K562 (cell line): ENCODE measurements around the gene UBE3D. TPM values are rescaled to one million over a fixed set of nuclear protein-coding genes. Genes with fewer than 3 reads are reported as not detected.

Source experiments
- ATAC-seq: fragments of 200-7000 bp; cut with Tn5 transposase; 3 replicates; pipeline ENCODE4 v1.9.1; 2020; ENCODE audit warnings: moderate library complexity
- BruUV-seq: library from RNA; stranded (reverse); fragments of 400-500 nt; replicated peaks from 2 replicates; lab custom pipeline; 2021; lab: Mats Ljungman, UMichigan
- CTCF ChIA-PET: fragments of 300-600 bp; formaldehyde crosslinking; extraction: SDS; loops from one replicate; lab custom pipeline; 2021; ENCODE audit warnings: low intra/inter-chr PET ratio; lab: Yijun Ruan, JAX
- POLR2A ChIA-PET: fragments of 300-600, 350-650 bp; sonication (Branson Sonifier 250); formaldehyde crosslinking; extraction: SDS; loops from one replicate; lab custom pipeline; 2021; ENCODE audit warnings: antibody characterized with exemption, inconsistent platforms; lab: Yijun Ruan, JAX
- DNase-seq, 4 experiments: peaks; one replicate each; pipeline versions ENCODE4 v3.0.0 to v3.0.0-alpha.2; 2011 to 2018; ENCODE audit warnings: low spot score in 3 of 4, mixed read lengths in 3 of 4; ENCODE audit errors: extremely low read depth in 1 of 4
- FAIRE-seq: peaks from 2 replicates; lab custom pipeline; 2011; peaks lifted over from hg19 to GRCh38; lab: Jason Lieb, UNC
- H2AFZ ChIP-seq: 2 replicates; pipeline ENCODE4 v1.6.0; 2011; ENCODE audit warnings: low read depth, low read length, control low read depth, inconsistent platforms
- H3K27ac ChIP-seq: fragments of 200-600 bp; 3 replicates; pipeline ENCODE4 v1.8.0; 2011; ENCODE audit warnings: low read depth, mild to moderate bottlenecking, control low read depth, inconsistent platforms, low read length, moderate library complexity, mixed read lengths; ENCODE audit errors: extremely low read depth
- H3K27me3 ChIP-seq, 2 experiments: fragments of 300-600 bp in 1 of 2; 2 replicates in 1 of 2; 3 replicates in 1 of 2; pipeline versions ENCODE4 v1.6.0 to v1.8.0; 2011; ENCODE audit warnings: inconsistent platforms in 2 of 2, low read length in 2 of 2, mild to moderate bottlenecking in 1 of 2, mixed read lengths in 1 of 2, moderate library complexity in 1 of 2; ENCODE audit not compliant: control insufficient read depth in 2 of 2, insufficient read depth in 2 of 2
- H3K36me3 ChIP-seq: fragments of 300-600 bp; 3 replicates; pipeline ENCODE4 v1.8.0; 2011; ENCODE audit warnings: mild to moderate bottlenecking, low read length, inconsistent platforms; ENCODE audit not compliant: control insufficient read depth, insufficient read depth
- H3K4me1 ChIP-seq, 2 experiments: fragments of 200-600 bp in 1 of 2; replicated peaks in 1 of 2; 2 replicates in 1 of 2; 3 replicates in 1 of 2; pipeline versions ENCODE4 v1.5.1 to v1.8.0; 2011; ENCODE audit warnings: inconsistent platforms in 2 of 2, low read length in 2 of 2, mild to moderate bottlenecking in 1 of 2, mixed read lengths in 1 of 2, moderate library complexity in 1 of 2; ENCODE audit not compliant: control insufficient read depth in 2 of 2, insufficient read depth in 2 of 2
- H3K4me2 ChIP-seq: 2 replicates; pipeline ENCODE4 v1.6.1; 2011; ENCODE audit warnings: low read length, control low read depth, inconsistent platforms, mixed read lengths; ENCODE audit not compliant: insufficient read depth
- H3K4me3 ChIP-seq: fragments of 200-600 bp; sonication (generic), shearing (Covaris generic); 2 replicates; pipeline ENCODE4 v1.5.1; 2016; ENCODE audit warnings: control low read depth, inconsistent platforms
- H3K79me2 ChIP-seq: fragments of 200-600 bp; 3 replicates; pipeline ENCODE4 v1.8.0; 2011; ENCODE audit warnings: low read length, inconsistent platforms; ENCODE audit not compliant: control insufficient read depth, insufficient read depth
- H3K9ac ChIP-seq, 2 experiments: 2 replicates each; pipeline versions ENCODE4 v1.6.0 to v1.6.1; 2011; ENCODE audit warnings: low read depth in 2 of 2, low read length in 2 of 2, control low read depth in 1 of 2, inconsistent platforms in 1 of 2, mild to moderate bottlenecking in 1 of 2, mixed read lengths in 1 of 2; ENCODE audit not compliant: insufficient read depth in 1 of 2
- H3K9me1 ChIP-seq: one replicate; pipeline ENCODE4 v1.6.0; 2011; ENCODE audit warnings: inconsistent platforms, mild to moderate bottlenecking, low read length, moderate library complexity; ENCODE audit not compliant: control insufficient read depth, insufficient read depth
- H3K9me3 ChIP-seq: replicated peaks from 2 replicates; pipeline ENCODE4 v1.5.1; 2011; ENCODE audit warnings: low read depth, low read length, inconsistent platforms; ENCODE audit not compliant: control insufficient read depth, insufficient read depth
- H4K20me1 ChIP-seq: replicated peaks from 2 replicates; pipeline ENCODE4 v1.6.1; 2011; ENCODE audit warnings: low read length, inconsistent platforms, mixed read lengths; ENCODE audit not compliant: control insufficient read depth, insufficient read depth
- C11orf30 ChIP-seq: fragments of 450-650 bp; IDR thresholded peaks from 2 replicates; pipeline ENCODE4 v1.6.1; 2016; ENCODE audit warnings: low read depth, mild to moderate bottlenecking
- CXXC5 ChIP-seq: fragments of 250-450 bp; sonication (Bioruptor Pico); IDR thresholded peaks from 2 replicates; pipeline ENCODE4 v1.8.0; 2022; ENCODE audit warnings: inconsistent platforms, mild to moderate bottlenecking, moderate library complexity
- MAFG ChIP-seq: fragments of 450-650 bp; conservative IDR thresholded peaks from 2 replicates; pipeline ENCODE4 v1.6.1; 2016; ENCODE audit warnings: missing genetic modification characterization, missing compliant biosample characterization
- MAFK ChIP-seq: IDR thresholded peaks from 2 replicates; pipeline ENCODE4 v1.6.1; 2011; ENCODE audit warnings: low read length, improper control_type of control experiment
- ZBTB43 ChIP-seq: sonication (generic); formaldehyde crosslinking; IDR thresholded peaks from 2 replicates; pipeline ENCODE4 v1.8.0; 2023; ENCODE audit warnings: mild to moderate bottlenecking, missing genetic modification reagents
- ZFP1 ChIP-seq: fragments of 450-650 bp; formaldehyde crosslinking; IDR thresholded peaks from 2 replicates; pipeline ENCODE4 v1.4.0; 2020; ENCODE audit warnings: mild to moderate bottlenecking, mixed read lengths
- ZNF316 ChIP-seq: fragments of 450-650 bp; IDR thresholded peaks from 2 replicates; pipeline ENCODE4 v1.6.1; 2016
- ZNF766 ChIP-seq: fragments of 200-800 bp; sonication (Bioruptor generic); conservative IDR thresholded peaks from 2 replicates; pipeline ENCODE4 v1.6.1; 2016; ENCODE audit warnings: missing genetic modification characterization, missing compliant biosample characterization
- ZNF77 ChIP-seq: fragments of 250-450 bp; sonication (Bioruptor Pico); IDR thresholded peaks from 2 replicates; pipeline ENCODE4 v1.5.0; 2020
- ZNF79 ChIP-seq: fragments of 250-450 bp; sonication (Bioruptor Pico); IDR thresholded peaks from 2 replicates; pipeline ENCODE4 v1.4.0; 2020; ENCODE audit warnings: low read depth, mild to moderate bottlenecking, moderate library complexity
- in situ Hi-C: fragments of 300-500 bp; cut with MboI; formaldehyde crosslinking; loops from 4 replicates; pipeline ENCODE4 v1.15.0; 2018; ENCODE audit warnings: inconsistent platforms, mixed read lengths
- intact Hi-C: fragments of 100-400 bp; cut with micrococcal nuclease; formaldehyde crosslinking; loops from 2 replicates; pipeline ENCODE4 v1.14.2; 2022
- polyA plus RNA-seq, 8 experiments: library from polyadenylated mRNA; depleted of rRNA in 4 of 8; stranded (reverse) in 5 of 8; unstranded in 3 of 8; fragments of >200 nt; fragmentation: Nextera tagmentation in 2 of 8; fragmentation: Illumina TruSeq in 1 of 8; extraction: Ambion mirVana in 2 of 8; extraction: Trizol in 1 of 8; gene quantifications; 2 replicates each; pipeline versions ENCODE4 v1.2.1 to v1.2.3, GENCODE V29; 2011 to 2014; ENCODE audit warnings: inconsistent platforms in 1 of 8, missing spikeins in 1 of 8
- total RNA-seq, 7 experiments: library from RNA; depleted of rRNA in 6 of 7; stranded (reverse); fragments of >200 nt in 6 of 7; fragmentation: Illumina TruSeq in 2 of 7; extraction: Trizol in 2 of 7; gene quantifications; 2 replicates each; pipeline versions ENCODE4 v1.2.1 to v1.2.3, GENCODE V29; 2011 to 2021; ENCODE audit warnings: low replicate concordance in 1 of 7
- TF ChIP-seq, protein P1 (sequence below): fragments of 450-650 bp; IDR thresholded peaks from 2 replicates; pipeline ENCODE4 v1.6.1; 2017; ENCODE audit warnings: antibody characterized with exemption, mild to moderate bottlenecking

UBE3D gene
- total and polyA plus RNA-seq, 9 of the 15 experiments (the other 6 are each of a cell fraction or from before 2014, with no cell fraction given) = 9.4 to 17.6 (median 11.9) TPM

DNA sequence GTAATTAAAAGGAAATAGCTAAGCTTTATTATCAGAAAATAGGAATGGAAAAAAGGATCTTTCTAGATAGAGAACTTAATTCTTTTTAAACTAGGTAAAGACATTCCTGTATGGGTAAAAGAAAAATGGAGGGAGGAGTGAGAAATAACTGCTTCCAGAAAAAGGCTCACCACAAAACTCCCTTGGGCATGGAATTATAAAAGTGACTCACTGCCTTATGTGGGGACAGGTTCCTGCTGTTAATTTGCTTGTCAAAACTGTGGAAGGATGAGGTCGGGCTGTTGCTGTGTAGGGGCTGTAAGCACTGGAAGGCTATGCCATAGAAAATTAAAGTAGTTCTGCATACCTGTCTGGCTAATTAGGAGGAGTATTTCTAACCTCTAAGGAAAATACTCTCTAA, 158.7 kb downstream of the UBE3D start (continued):
- TF ChIP-seq, protein P1, sequence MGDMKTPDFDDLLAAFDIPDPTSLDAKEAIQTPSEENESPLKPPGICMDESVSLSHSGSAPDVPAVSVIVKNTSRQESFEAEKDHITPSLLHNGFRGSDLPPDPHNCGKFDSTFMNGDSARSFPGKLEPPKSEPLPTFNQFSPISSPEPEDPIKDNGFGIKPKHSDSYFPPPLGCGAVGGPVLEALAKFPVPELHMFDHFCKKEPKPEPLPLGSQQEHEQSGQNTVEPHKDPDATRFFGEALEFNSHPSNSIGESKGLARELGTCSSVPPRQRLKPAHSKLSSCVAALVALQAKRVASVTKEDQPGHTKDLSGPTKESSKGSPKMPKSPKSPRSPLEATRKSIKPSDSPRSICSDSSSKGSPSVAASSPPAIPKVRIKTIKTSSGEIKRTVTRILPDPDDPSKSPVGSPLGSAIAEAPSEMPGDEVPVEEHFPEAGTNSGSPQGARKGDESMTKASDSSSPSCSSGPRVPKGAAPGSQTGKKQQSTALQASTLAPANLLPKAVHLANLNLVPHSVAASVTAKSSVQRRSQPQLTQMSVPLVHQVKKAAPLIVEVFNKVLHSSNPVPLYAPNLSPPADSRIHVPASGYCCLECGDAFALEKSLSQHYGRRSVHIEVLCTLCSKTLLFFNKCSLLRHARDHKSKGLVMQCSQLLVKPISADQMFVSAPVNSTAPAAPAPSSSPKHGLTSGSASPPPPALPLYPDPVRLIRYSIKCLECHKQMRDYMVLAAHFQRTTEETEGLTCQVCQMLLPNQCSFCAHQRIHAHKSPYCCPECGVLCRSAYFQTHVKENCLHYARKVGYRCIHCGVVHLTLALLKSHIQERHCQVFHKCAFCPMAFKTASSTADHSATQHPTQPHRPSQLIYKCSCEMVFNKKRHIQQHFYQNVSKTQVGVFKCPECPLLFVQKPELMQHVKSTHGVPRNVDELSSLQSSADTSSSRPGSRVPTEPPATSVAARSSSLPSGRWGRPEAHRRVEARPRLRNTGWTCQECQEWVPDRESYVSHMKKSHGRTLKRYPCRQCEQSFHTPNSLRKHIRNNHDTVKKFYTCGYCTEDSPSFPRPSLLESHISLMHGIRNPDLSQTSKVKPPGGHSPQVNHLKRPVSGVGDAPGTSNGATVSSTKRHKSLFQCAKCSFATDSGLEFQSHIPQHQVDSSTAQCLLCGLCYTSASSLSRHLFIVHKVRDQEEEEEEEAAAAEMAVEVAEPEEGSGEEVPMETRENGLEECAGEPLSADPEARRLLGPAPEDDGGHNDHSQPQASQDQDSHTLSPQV = no peak

DNA sequence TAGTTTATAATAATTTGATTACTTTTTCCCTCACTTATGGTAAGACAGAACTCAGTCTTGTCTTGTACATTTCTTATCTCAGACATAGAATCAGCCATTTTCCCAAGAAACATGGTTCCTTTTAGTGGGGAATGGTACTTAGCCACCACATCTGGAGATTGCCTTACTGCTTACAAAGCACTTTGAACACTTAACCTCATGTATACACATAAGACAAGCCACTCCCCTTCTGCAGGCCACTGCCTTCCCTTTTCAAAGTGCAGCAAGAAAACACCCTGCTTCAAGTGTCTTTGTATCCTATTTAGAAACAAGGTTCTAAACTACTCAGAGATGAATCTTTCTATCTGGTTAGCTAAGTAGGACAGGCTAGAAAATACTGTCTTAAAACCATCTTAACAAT, 159.2 kb downstream of the UBE3D start:
- Histone ChIP-seq H3K4me1 (peaks cover 0 to 4% of the 10 kb centered on the region in 2 experiments; a peak in 2 of 5 replicates), H3K79me2 (no peaks in the 10 kb centered on the region), H3K9me1 (no peaks in the 10 kb centered on the region), H3K4me3 (no peak overlapping the region), H3K4me2 (no peak overlapping the region), H2AFZ (no peak overlapping the region), H3K36me3 (no peaks in the 10 kb centered on the region), H4K20me1 (no peaks in the 10 kb centered on the region), H3K27me3 (no peaks in the 10 kb centered on the region), H3K9ac (no peak overlapping the region), H3K27ac (no peak overlapping the region), H3K9me3 (no peaks in the 10 kb centered on the region)
- no TSS peak for BruUV-seq
- ATAC-seq (peak; percentile 73), FAIRE-seq (no peak), DNase-seq (peak in 1 of 4 experiments; percentile 13)
- in situ Hi-C loops (no loop called here), intact Hi-C loops (no loop called here)
- no peak for TF ChIP-seq ZNF766 (CRISPR knock-in tag)
- no peak for TF ChIP-seq ZFP1 (CRISPR knock-in tag)
- no peak for TF ChIP-seq ZBTB43 (CRISPR knock-in tag)
- peak; percentile 49; the same call in 1 of the 2 replicates for TF ChIP-seq ZNF316
- 0 out of 2 replicates have a peak, but pooled peaks have one; percentile 22 for TF ChIP-seq MAFK
- TF ChIP-seq C11orf30 = peak; percentile 62
- TF ChIP-seq ZNF77 (CRISPR knock-in tag) = no peak
- no peak for TF ChIP-seq CXXC5 (CRISPR knock-in tag)
- TF ChIP-seq MAFG (tag) = peak; percentile 48
- TF ChIP-seq ZNF79 = no peak
- ChIA-PET CTCF (no interaction called here), POLR2A (no interaction called here)
